SKM-1 treated with dmso at 0.1 percent for 144 hours (cell line): ENCODE results near the gene PPP2R3C.
A peak's percentile ranks its signal among the peaks of the same experiment; 100 is the strongest.
"Not testable (repeated sequence)": the region's sequence is repeated elsewhere in the genome, so short reads cannot be mapped to it uniquely, and the experiment has no call there.

Experiments
- DNase-seq: peaks from one replicate; lab custom pipeline; 2025; ENCODE audit not compliant: unreplicated experiment; lab: John Stamatoyannopoulos, UW

The PPP2R3C gene

DNA sequence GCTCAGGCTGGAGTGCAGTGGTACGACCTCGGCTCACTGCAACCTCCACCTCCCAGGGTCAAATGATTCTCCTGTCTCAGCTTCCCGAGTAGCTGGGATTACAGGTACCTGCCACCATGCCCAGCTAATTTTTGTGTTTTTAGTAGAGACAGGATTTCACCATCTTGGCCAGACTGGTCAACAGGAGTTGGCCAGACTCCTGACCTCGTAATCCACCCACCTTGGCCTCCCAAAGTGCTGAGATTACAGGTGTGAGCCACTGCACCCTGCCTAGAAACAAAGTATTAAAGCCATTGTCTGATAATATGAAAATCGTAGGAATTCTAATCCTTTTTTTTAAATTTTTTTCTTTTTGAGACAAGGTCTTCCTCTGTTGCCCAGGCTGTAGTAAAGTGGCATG is 56.1 kb downstream of the PPP2R3C start:
- not testable (repeated sequence) for DNase-seq

DNA sequence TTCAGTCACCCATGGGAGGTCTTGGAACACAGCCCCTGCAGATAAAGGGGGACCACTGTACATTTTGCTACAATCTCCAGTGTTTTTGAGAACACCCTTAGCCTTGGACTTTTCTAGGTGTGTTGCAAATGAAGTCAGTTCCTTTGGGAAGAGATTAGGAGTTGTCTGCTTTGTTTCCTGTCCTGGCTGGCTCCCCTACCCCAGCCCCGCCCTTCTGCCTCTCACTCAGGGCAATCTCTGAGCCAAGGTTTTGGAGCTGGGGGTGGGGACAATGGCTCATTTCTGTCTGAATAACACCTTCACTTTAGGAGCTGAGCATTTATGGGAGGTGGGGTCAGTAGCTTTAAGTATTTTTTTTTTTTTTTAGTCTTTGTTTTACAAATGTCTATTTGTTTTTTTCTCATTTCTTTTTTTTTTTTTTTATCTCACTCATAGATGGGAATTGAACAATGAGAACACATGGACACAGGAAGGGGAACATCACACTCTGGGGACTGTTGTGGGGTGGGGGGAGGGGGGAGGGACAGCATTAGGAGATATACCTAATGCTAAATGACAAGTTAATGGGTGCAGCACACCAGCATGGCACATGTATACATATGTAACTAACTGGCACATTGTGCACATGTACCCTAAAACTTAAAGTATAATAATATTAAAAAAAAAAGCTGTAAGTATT is 60.5 kb downstream of the PPP2R3C start:
- DNase-seq, result not testable (repeated sequence)

DNA sequence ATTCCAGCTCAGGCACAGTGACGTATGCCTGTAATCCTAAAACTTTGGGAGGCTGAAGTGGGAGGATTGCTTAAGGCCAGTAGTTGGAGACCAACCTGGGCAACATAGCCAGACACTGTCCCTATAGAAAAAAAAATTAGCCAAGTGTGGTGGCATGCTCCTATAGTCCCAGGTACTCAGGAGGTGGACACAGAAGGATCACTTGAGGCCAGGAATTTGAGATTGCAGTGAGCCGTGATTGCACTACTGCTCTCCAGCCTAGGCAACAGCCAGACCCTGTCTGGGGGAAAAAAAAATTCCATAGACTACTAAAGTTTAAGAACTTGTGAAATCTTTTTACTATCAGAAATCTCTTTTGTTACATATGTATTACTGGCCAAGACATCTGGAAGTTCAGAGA is 69.2 kb downstream of the PPP2R3C start:
- DNase-seq, result no peak

DNA sequence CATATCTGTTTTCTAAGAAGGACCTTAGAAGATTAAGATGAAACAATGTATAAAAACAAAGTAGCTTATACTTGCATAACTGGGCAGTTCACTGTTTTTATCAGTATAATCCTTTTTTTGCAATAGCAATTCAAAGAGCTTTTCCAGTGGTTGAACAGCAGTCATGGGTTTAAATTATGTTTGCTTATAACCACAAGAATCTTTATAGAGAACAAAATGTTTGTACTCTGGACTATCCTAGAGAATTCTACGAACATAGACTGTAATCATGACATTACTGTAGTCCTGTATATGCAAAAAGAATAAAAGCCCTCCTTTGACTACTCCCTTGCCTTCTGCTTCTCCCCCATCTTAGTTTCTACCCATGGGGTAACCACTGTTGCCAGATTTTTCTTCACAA is 70.0 kb downstream of the PPP2R3C start:
- DNase-seq, result no peak

DNA sequence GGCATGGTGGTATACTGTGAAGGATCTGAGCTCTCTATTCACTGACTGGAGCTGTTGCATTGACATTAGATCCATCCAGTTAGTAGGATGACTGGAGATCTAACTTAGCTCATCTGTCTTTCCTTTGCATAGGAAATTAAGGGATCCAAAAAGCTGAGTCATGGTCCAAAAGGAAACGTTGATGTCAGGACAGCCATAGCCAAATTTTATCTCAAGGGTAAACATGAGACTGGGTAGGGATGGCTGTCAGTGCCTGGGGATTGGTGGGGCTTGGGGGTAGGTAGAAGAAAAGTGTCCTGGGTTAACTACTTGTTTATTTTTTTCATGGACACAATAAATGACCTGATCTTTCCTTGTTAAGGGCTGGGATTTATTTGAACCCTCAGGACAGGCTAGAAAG is 71.1 kb downstream of the PPP2R3C start:
- no peak for DNase-seq

DNA sequence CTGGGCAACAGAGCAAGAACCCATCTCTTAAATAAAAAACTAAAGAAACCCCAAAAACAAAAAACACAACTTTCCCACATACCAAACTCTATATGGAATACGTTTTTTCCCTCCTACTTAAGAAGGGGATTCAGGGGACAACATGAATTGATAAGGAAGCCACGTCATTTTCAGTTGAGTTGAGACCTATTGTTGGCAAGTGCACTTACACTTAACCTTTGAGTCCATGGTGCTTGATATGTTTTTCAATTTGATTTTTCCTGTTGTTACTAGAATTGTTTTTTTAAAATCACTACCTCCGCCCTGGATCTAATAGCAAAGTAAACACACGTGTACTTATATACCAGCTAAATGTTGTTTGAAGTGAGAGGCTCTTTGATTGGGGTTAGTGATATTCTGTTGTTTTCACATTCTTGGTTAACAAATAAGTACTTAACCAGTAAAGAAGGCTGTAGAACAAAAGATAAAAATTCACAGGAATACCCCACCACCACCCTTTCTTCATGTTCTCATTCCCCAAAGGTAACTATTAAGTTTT is 73.7 kb downstream of the PPP2R3C start:
- no peak for DNase-seq

DNA sequence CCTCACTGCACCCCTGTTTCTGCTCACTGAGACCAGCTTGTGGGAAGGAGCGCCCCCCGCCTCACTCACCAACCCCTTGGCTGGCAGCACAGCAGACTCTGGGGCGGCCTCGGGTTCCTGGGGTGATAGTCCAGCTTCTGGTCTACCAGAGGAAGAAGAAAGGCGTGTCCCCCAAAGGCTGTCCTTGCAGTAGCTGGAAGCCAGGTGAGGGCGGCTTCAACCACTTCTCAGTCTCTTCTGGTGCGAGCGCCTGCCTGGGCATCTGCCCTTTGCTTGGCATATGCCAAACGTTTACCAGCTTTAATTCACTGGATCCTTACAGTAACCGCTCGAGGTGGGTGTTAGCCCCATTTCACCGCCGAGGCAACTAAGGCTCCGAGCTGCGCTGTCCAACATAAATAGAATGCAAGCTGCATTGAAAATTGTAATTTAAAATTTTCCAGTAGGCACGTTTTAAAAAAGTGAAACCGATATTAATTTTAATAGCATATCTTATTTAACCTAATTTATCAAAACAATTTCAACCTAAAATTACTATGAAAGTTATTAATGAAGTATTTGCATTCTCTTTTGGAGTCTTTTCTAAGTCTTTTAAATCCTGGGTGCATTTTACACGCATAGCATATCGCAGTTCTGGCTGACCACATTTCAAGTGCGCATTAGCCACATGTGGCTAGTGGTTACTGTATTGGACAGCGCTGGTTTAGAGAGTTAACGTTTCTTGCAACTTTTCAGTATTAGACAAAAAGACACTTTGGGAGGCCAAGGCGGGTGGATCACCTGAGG is 74.8 kb downstream of the PPP2R3C start:
- DNase-seq, result no peak

DNA sequence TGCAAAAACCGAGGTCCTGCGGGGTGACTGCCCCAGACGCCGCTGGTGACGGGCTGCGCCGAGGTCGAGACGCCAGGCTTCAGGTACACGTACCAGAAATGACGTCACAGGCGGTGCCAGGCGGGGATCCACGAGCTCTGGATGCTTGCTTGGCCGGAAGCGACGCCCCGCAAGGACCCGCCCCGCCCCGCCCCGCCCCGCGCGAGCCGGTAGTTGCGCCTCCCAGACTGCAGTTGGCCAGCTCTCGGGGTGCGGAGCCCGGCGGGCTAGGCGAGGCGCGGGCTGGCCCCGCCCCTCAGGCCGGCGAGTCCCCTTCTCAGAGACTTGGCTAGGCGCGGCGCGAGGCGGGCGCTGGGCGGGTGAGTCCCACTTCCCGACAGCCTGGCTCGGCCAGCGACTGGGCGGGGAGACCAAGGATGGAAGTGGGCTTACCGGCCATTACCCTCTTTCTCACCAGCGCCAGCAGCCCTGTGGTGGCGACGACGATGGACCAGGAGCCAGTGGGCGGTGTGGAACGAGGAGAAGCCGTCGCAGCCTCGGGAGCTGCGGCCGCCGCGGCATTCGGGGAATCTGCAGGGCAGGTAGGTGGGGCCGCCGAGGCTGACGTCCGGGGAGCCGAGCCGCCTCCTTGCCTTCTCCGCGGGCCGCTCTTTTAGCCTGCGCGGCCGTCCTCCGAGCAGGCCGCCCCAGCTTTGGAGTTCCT is 75.6 kb downstream of the PPP2R3C start, which contains the start of gene FAM177A1:
TSS of gene FAM177A1 (plus strand) at position 225 of the 703 bp plus-strand sequence. CDS start at position 417, 192 bp downstream.
- peak; percentile 72 for DNase-seq

DNA sequence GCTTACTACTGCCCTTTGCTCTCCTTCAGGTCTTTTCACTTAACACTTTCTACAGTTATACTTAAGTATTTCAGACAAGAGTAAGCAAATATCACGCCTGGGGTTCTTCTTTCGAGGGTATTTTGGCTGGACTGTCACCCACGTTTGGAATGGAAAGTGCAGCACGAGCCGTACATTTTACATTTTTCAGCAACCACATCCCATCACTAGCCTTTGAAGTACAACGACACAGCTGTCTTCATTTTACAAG is 76.1 kb downstream of the PPP2R3C start:
- DNase-seq, result no peak

DNA sequence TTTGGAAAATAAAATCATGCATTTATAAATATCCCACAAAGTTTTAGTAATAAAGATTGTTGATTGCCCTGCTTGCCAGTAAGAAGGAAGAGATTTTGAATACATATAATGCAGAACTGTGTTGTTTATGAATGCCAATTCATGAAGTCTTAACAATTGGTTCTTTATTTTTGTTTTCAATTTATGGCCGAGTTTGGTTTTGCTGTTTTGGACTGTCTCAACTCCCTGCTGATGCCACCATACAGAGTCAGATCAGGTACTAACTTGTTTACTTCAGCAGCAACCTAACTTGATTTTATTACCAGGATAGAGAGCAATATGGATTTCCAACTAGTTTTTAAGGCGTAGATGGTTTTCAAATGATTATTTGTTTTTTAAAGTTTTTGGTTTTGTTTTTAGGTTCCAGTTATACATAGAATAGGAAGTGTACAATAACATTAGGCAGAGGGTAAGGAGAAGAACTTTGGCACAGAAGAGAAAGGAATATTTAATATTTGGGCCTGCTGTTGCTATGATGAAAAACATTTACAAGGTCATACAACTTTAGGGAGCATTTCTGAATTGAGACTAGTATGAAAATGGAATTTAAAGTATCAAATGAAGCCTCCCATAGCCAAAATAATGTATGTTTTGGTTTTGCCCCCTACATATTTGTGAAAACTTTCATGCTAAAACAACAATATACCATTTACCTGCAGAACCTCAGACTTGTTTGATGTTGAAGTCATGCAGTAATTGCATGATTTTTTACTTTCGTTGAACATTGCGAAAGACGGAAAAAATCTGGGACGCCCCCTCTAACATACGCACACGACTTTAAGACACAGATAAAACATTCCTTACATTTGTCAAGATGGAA is 76.6 kb downstream of the PPP2R3C start:
- DNase-seq, result no peak

DNA sequence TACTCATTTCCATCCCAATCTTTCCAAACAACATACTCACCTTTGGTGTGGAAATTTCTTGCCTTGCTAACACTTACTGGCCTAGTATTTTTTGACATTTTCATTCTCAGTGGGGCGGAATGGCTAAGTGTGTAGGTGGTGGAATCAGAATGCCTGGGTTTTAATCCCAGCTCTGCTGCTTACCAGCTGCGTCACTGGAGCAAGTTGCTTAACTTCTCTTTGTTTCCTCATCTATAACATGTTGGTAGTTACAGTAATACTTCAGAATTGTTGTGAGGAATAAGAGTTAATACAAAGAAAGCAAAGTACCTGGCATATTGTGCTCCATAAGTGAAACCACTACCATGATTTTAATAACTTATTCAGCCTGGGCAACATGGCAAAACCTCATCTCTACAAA is 78.7 kb downstream of the PPP2R3C start:
- DNase-seq, result no peak

DNA sequence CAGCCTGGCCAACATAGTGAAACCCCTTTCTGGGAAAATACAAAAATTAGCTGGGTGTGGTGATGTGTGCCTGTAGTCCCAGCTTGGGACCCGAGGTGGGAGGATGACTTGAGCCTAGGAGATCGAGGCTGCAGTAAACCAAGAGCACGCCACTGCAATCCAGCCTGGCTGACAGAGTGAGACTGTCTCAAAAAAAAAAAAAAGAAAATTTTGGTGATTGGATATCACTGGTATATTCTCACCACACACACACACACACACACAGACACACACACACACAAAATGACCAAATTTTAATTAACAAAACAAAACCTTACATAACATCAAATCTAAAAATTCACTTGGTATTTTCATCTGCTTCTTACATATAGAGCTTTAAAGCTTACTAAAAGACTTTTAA is 79.2 kb downstream of the PPP2R3C start:
- DNase-seq, result no peak

DNA sequence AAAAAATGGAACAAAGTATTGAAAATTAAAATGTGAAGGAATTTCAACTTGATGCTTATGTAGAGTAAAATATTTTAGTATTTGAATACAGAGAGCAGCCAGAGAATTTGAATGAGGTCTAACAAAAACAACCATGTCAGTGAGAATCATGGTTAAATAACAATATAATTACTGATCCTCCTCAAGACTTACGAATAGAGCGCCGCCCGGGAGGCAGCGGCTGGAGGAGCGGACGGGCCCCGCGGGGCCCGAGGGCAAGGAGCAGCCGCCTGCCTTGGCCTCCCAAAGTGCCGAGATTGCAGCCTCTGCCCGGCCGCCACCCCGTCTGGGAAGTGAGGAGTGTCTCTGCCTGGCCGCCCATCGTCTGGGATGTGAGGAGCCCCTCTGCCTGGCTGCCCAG is 83.5 kb downstream of the PPP2R3C start:
- not testable (repeated sequence) for DNase-seq
